Hematopoietic multipotent progenitor cell treated with erythropoietin and hydrocortisone succinate and interleukin-3 and kit ligand, for 6 days (in vitro differentiated cells): ENCODE data around the gene SMOC2.

Experiments used
- DNase-seq: peaks from one replicate; pipeline ENCODE4 v3.0.0-alpha.2; 2015

The SMOC2 gene

DNA sequence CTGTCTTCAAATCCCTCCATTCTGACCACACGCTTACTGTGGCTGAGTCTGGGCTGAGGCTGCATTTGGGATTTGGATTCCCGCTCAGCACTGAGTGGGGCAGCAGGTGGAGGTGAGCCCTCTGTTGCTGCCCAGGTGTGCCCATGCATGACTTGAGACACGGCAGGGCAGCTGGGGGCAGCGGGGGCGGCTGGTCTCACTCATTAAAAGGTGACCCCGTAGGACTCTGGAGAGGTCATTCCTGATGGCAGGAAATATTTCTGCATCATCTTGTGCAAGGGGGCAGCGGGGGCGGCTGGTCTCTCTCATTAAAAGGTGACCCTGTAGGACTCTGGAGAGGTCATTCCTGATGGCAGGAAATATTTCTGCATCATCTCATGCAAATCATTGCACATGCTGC lies 49.8 kb downstream of the SMOC2 start:
- DNase-seq, result no peak

DNA sequence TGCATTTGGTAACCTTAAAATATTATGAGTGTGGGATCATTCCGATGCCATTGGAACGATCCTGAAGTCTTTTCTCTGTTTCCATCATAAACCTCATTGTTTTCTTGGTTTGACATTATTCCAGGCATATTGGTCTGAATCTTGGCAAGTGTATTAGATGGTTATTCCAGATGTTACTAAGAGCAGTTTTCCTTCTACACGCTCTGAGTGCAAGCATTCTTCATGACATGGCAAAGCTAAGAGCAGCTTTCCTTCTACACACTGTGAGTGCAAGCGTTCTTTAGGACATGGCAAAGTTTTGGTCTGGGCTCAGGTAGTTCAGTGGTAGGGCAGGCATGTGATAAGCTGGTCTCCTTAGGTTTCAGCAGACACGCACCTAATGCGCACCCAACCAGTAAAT lies 53.0 kb downstream of the SMOC2 start:
- DNase-seq, result no peak

DNA sequence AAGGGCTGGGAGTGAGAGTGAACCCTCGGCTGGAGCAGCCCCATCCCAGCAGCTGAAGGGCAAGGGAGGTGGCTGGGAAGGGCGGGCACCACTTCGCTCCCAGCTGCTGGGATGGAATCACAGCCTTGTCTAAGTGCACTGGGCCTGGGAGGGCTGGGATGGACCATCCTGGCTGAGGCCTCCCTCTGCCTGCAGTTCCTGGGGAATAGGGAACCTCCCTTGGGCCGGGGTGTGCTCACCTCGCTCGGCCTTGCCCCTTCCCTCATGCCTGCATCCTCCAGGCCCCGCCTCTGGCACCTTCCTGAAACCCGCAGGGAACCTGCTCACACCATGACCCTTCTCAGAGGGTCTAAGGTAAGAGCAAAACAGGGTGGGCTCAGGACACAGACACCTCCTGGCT lies 53.7 kb downstream of the SMOC2 start:
- no peak for DNase-seq

DNA sequence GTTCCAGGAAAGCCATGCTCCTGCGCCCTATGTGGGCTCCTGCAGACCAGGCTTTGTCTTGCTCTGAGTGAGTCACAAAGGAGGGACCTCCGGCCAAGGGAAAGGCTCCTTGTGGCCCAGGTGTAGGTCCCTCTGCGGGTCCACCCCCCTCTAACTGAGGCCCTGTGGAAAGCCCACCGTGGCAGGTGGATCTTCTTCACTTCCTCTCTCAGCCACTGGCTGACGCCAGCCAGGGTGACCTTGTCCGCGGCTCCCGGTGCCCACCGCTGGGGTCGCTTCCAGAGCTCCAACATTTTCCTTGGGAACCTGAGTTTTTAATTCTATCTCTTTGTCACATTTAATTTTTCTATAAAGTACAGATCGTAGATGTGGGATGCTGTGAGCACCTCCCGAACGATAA lies 54.1 kb downstream of the SMOC2 start:
- no peak for DNase-seq

DNA sequence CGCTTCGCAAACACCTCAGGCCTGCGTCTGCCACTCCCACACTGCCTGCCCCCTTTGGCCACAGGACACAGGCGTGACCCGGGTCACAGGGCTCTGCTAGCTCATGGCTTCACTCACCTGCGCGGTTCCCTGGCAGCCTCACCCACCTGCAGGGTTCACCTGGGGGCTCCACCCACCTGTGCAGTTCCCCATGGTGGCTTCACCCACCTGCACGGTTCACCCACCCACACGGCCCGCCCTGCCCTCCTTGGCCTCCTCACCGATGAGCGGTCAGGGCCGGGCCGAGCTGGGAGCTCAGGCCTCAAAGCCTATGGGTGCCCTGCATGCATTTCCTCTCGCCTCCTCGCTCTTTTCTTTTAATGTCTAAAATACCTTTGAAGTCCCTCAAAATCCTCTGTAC lies 54.7 kb downstream of the SMOC2 start:
- no peak for DNase-seq

DNA sequence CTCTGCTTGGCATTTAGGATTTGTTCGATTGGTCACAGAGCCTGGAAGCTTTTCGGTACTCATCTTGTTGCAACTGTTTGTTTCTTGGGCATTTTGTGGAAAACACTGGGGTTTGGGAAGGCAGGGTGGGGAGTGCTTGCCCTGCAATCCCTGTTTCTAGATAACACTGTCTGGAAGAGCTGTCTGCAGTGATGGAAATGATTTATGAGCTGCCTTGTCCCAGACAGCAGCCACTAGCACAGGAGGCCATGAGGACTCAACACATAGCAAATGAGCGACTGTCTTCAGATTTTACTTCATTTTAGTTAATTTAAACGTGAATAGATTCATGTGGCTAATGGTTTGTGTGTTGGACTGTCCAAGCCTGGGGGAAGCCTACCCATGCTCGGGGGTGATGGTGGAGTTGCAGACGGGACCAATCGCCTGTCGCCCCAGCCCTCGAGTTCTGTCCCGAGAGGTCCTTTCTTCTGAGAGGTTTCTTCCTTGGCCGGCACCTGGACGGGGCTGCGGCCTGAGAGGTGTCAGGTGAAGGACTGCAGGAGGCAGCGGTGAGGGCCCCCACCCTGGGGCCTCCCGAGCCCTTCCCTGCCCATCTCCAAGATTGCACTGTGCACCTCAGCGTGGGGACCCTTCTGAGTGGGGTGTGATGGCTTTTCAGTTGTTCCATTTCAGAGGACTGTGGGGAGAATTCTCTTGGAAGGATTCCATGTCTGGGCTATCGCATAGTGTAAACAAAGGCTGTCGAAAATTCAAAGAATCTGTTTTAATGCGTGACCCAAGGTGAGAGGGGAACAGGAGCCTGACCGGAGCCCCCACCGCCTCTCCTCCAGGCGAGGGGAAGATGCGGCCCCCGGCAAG lies 55.4 kb downstream of the SMOC2 start:
- no peak for DNase-seq

DNA sequence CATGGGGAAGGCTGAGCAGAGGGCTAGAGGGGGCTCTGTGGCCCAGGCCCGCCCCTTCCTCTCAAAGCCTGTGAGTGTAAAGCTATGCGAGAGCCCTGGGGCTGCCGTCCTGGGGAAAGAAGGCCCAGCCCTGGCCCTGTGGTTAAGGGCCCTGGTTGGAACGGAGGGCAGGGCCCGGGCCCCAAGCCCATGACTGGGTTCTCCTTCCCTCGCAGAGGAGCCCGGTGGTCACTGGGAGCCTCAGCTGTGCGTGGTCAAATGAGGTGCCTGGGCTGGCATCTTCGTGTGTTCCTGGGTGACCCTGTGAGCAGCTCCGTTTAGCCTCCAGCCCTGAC lies 56.0 kb downstream of the SMOC2 start:
- DNase-seq, result no peak

DNA sequence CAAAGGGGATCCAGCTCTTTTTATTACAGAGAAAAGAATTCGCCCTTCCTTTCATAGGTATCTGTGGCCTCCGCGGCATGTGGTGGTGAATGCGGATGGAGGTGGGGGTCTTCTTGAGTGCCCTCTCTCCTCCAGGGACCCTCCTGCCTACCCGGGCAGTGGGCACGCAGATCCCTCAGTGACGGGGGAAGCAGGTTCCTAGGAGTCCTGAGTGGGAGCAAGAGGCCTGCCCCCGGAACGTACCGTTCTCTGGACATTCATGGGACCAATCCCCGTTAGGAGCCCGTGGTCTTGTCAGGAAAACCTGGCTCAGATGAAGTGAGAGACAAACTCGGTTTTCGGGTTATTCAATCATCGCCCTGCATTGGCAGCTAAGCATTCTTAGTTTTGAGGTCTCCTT lies 56.4 kb downstream of the SMOC2 start:
- DNase-seq, result no peak

DNA sequence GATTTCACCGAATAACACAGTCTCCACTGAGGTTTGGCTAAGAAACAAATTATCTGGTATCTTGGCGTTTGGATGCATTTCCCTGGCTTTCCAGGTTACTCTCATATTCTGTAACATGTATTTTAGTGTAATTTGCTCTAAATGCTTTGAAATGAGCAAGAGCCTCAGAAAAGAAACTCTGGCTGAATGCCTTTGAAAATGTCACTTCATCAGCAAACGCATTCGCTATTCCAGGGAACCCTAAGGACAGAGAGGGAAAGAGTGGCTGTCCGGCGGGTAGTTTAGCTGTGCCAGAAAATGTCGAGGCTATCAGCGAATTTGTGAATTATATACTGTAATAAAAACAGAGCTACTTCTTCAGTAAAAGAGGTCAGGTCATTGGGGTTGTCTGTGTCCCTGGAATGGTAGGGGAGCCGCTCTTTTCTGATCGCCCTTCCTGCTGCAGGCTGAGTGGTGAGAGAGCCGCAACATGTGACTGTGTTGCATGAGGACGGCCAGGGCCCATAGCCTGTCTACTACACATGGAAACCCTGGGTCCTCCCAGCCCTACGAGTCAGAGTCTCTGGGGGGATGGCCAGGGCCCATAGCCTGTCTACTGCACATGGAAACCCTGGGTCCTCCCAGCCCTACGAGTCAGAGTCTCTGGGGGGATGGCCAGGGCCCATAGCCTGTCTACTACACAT lies 57.3 kb downstream of the SMOC2 start:
- DNase-seq, result no peak

DNA sequence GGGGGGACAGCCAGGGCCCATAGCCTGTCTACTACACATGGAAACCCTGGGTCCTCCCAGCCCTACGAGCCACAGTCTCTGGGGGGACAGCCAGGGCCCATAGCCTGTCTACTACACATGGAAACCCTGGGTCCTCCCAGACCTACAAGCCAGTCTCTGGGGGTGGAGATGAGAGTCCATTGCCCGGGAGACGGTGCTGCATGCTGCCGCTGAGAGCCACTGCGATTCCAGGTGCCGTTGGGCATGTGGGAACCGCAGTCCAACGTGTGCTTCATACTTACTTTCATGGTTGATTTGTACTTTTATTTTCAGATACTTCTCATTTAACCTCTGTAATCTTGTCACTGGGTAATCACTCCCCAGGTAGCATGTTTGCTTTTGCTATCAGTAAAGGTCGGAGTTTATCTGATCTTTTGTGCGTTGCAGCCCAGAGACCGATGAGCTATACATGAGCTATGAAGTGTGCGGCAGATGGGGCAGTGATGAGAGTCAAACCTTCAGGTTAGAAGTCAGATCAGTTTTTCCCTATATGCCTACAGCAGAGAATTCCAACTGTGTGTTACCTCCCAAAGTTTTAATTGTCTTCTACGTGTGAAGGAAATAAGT lies 58.2 kb downstream of the SMOC2 start:
- DNase-seq, result no peak

DNA sequence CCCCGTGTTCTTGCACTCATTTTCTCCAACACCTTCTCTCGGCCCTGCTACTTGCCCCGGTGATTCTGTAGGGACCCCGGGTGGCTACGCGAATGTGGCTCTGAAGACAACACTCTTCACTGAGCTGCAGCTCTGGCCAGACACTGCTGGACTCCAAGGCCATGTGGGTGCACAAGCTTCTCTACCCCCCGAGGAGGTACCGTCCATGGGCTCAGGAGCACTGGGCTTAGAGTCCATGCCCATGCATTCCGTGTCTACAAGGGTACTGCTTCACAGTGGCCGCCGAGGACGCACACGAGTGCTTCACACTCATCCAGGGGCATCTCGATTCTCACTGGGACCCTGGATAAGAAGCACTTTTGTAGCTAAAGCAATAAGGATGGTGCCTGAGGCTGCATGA lies 59.5 kb downstream of the SMOC2 start:
- no peak for DNase-seq

DNA sequence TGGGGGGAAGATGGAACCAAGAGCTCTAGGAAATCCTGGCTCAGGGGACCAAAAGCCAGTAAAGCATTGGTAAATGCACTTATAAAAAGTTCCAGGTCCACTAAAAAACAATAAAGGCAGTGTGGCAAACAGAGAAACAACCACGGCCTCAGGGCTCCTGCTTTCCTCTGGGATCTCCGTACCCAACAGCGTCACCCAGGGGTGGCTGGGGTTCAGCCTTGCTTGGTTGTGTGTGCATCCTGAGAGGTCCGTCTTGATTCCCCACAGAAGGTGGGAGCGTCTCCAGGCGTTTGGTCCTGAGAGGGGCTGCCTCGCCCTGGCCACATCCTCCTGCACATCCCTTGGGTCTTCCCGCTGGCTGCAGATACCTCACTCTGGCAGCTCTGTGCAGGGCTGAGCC lies 60.6 kb downstream of the SMOC2 start:
- no peak for DNase-seq

DNA sequence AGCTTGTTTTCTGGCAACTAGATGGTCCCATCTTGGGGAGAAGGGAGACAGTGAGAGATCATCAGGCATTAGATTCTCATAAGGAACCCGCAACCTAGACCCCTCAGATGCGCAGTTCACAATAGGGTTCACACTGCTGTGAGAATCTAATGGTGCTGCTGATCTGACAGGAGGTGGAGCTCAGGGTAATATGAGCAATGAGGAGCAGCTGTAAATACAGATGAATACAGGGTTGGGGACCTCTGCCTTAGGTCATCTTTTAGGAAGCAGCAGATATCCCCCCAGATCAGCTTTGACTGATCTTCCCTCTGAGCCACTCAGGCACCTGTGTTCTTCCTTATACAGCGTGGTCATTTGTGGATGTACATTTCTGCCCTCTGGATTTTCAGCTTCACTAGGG lies 63.4 kb downstream of the SMOC2 start:
- DNase-seq, result no peak

DNA sequence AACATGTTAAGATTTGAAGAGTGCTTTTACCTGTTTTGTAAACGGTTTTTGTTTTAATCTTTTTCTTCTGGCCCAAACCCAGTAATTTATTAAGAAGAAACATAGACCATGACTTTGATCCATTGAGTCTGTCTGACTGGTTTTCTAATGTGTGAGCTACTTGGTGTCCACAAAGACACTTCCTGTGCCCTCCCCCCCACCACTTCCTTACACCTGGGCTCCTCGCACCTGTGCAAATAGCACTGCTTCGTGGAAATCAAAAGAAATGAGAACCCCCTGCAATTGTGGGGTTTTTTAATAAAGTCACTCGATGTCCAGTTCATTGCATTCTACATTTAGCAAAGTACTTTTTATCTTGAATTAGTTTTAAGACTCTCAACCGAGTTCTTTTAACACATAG lies 65.5 kb downstream of the SMOC2 start:
- no peak for DNase-seq

DNA sequence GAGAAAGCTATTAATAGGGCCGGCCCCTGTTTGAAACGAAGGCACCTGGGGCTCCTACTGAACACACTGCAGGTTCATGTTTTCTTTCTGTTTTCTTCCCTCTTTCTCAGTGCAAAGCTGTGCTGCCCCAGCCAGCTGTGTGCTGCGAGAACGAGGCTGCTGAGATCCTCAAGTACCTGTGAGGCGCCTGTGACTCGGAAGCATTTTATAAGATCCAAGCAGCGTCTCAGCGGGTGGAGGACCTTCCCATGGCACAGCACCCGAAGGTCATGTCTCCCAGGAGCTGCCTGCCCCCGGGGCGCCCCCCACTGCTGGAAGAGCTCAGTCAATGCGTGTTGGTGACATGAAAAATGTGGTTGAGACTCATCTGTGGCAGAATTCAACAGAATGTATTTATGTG lies 66.3 kb downstream of the SMOC2 start:
- no peak for DNase-seq

DNA sequence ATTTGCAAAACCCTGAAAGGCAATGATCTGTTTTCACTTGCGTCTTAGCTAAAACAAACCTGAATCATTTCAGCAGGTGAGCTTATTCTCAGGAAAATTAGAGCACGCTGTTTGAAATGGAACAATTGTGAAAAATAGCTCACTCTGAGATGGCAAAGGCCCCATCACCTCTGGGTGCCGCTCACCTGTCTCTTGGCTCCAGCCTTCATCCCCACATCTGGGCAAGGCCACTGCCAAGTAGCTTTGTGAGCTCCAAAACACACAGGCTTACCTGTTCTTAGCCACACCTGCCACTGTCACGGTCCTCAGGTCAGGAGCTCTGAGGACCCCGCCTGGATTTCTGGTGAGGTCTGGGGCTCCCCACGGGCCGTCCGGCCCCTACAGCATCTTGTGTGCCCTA lies 66.7 kb downstream of the SMOC2 start:
- no peak for DNase-seq

DNA sequence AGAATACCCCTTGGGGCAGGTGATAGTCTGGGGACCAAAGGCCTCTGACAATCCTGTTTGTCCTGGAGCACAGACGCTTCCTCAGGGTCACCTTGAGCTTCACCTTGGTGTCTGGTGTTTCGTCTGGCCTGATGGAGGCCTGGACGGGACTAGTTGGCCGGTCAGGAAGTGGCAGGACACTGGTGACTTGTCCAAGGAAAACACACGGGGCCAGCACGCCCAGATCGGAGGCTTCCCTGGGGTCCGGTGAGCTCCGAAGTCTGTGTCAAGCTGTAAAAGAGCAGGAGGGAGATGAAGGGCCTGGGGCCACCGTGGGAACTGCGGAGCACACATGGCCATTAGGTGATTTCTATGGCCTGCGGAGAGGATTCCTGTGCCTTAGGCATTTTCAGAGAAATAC lies 67.9 kb downstream of the SMOC2 start:
- DNase-seq, result no peak

DNA sequence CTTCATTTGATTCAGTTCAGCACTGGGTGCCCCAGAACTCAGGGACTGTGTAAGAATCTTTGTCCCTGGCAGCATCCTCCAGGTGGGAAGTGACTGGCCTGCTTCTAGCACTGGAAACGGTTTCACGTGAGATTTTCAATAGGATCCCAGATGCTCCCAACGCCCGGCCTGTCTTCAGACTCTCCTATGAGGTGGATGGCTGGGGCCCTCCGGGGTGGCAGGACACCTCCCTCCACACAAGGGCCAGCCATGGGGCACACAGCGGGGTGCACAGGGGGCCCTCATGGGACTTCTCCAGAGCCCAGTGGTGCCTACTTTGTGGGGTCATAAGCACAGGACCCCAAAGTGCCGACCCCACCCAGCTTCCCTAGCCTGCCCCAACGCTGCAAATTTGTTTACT lies 72.8 kb downstream of the SMOC2 start:
- DNase-seq, result no peak

DNA sequence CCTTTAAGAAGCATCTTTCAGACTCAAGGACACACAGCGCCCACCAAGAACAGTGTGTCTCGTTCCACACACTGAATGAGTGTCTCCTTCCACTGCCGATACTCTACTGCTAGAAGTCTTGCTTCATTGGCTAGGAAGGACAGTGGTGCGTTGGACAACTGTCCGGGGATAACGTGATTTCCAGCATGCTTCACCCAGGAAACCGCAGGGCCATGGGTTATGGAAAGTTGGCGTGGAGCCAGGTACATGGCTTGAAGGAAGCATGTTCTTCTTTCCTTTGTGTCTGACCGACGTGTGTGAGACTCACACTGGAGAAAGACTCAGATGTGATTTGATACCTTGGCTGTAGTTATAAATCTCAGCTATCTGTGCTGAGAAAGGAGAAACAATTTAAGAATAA lies 73.2 kb downstream of the SMOC2 start:
- DNase-seq, result no peak

DNA sequence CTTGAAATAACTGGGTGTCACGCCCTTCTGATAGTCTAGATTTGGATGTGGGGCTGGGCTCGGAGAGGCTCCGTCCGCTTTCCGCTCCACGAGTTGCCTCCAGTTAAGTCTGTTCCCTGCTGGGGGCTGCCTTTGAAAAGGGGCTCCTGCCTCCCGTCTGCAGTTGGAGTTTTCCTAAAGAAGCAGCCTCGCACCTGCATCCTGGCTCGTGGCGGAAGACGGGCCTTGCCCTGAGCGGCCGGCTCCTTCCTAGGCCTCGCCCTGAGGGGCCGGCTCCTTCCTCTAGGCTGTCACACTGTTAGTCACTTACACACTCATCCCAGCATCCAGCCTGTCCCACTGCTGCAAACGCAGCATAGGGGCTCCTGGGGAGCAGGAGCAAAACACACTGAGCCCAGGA lies 74.4 kb downstream of the SMOC2 start:
- no peak for DNase-seq

DNA sequence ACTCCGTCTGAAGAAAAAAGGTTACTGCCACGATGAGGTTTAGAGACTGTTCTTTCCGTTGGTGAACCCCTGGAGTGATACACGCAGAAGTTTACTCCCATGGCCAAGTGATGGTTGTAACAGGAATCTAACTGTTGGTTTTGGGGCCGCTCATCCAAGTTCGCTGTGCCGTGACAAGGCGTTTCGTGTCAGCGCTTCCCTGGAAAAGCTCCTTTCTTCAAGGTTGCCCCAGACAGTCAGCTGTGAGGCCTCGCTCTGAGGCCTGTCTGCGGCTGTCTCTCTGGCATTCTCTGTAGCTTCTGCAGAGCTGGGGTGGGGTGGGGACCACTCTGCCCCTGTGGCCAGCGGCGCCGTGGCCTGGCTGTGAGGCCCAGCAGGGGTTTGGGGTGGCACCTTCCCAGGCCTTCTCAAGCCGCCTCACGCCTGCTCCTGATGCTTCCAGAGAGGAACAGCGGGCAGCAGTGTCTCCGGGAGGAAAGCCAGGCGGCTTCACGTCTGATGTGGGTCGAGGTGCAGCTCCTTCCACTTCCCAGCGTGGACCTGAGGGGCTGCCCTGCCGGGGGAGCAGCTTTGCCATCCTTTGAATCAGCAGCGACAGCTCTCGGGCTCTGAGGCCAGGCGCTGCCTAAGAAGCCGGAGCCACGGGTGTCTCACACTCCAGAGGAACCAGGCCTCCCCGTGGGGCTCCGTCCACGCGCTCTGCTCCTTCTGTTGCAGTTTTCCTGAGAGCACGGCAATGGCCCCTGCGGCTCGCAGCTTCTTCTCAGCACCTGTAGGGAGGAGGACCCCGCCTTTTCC lies 76.2 kb downstream of the SMOC2 start:
- no peak for DNase-seq

DNA sequence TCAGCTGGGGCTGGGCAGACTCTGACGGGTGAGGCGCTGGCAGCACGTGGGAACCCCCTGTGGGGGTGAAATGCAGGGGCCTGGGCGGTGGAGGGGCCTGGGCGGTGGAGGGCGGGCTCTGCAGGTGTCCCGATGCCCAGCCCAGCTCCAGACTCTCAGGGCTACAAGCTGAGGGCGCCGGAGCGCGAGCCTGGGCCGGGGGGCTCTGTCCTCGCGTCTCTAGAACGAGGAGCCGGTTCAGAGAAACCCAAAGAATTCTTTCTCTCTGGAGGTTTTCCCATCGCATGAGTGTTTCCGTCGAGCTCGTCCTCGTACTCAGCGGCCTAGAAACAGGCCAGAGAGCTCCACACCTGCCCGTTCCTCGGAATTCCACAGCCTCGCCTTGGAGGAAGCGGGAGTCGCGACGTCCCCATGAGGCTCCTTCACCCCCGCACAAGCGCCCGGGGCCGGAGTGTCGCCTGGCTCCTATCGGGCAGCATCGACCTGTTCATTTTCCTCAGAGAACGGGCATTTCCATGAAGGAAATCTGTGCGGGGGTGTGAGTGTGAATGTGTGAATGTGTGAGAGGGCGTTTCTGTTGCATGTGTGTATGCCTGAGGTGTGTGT lies 76.9 kb downstream of the SMOC2 start:
- DNase-seq, result no peak

DNA sequence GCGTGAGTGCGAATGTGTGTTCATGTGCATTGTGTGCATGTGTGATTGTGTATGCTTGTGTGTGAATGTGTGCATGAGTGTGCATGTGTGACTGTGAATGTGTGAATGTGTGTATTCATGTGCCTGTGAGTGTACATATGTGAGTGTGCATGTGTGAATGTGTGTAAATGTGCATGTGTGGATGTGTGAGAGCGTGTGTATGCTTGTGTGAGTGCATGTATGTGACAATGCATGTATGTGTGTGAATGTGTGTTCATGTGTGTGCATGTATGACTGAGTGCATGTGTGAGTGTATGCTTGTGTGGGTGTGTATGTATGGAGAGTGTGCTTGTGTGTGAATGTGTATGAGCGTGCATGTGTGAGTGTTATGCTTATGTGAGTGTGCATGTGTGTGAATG lies 77.4 kb downstream of the SMOC2 start:
- DNase-seq, result no peak
